PFSK-1 (cell line): Measurements from ENCODE around the gene SUN2.

Experiments used
- FOXP2 ChIP-seq: optimal IDR thresholded peaks from 2 replicates; pipeline ENCODE3; 2011; ENCODE audit warnings: borderline replicate concordance, control low read depth, inconsistent platforms; ENCODE audit not compliant: insufficient read depth; ENCODE audit errors: extremely low read length, extremely low read depth
- POLR2AphosphoS5 ChIP-seq: IDR thresholded peaks from 2 replicates; pipeline ENCODE4 v1.6.1; 2012; ENCODE audit warnings: low read depth, mild to moderate bottlenecking, control low read depth, low read length, moderate library complexity
- REST ChIP-seq, 2 experiments: IDR thresholded peaks; 2 replicates each; pipeline versions ENCODE4 v1.6.1 to v1.8.0; 2011 to 2012; ENCODE audit warnings: low read depth in 2 of 2, low read length in 2 of 2, control low read depth in 1 of 2, inconsistent platforms in 1 of 2, mild to moderate bottlenecking in 1 of 2, moderate library complexity in 1 of 2; ENCODE audit not compliant: insufficient read depth in 1 of 2
- SIN3A ChIP-seq: IDR thresholded peaks from 2 replicates; pipeline ENCODE4 v1.6.1; 2012; ENCODE audit warnings: mild to moderate bottlenecking, low read length, moderate library complexity, borderline replicate concordance; ENCODE audit not compliant: insufficient read depth
- TAF1 ChIP-seq: IDR thresholded peaks from 2 replicates; pipeline ENCODE4 v1.6.1; 2012; ENCODE audit warnings: low read length, control low read depth, borderline replicate concordance; ENCODE audit not compliant: insufficient read depth

GRCh38 chr22:38716271-38716670, 39.5 kb downstream of the SUN2 start:
- no peak for TF ChIP-seq REST (IDR thresholded peaks at IDR 0.05; ENCODE audit: insufficient read depth in 1 of 2, low read depth in 2 of 2, low read length in 2 of 2)
- TF ChIP-seq POLR2AphosphoS5: no peak
- no peak for TF ChIP-seq TAF1
- TF ChIP-seq SIN3A: no peak
- no peak for TF ChIP-seq FOXP2
